Activated T-helper 9 cell treated with anti-CD3 and anti-CD28 coated beads, Interleukin-2, amount 50 U/mL, for 16 hours (primary cell): ENCODE results near the gene AIFM1.

Experiments
- DNase-seq: peaks from one replicate; pipeline ENCODE4 v3.0.0-alpha.2; 2020; ENCODE audit warnings: low read depth

Gene AIFM1

GRCh38 chrX:130170752-130171445, 5.3 kb upstream of the AIFM1 start:
- DNase-seq: peak; percentile 33

- DNase-seq: no peak
These were observed 1.4 kb upstream of the AIFM1 start for GRCh38 chrX:130167040-130167439.

GRCh38 chrX:130166503-130166777, 799 bp upstream of the AIFM1 start:
- no peak for DNase-seq

GRCh38 chrX:130165181-130165702, 399 bp downstream of the AIFM1 start:
- no peak for DNase-seq

GRCh38 chrX:130163398-130163797, 2.2 kb downstream of the AIFM1 start:
- DNase-seq: no peak

- DNase-seq: no peak
These were observed 3.4 kb downstream of the AIFM1 start for GRCh38 chrX:130162094-130162735.

- no peak for DNase-seq
These were observed 5.9 kb downstream of the AIFM1 start for GRCh38 chrX:130159776-130160175.

GRCh38 chrX:130158311-130158710, 7.3 kb downstream of the AIFM1 start:
- DNase-seq: no peak

- DNase-seq: no peak
These were observed 10.1 kb downstream of the AIFM1 start for GRCh38 chrX:130155564-130155963.

- no peak for DNase-seq
These were observed 18.0 kb downstream of the AIFM1 start for GRCh38 chrX:130147631-130148030.

- no peak for DNase-seq
These were observed 20.5 kb downstream of the AIFM1 start for GRCh38 chrX:130145123-130145522.

- DNase-seq: no peak
These were observed 21.1 kb downstream of the AIFM1 start for GRCh38 chrX:130144509-130144908.

- no peak for DNase-seq
These were observed 26.0 kb downstream of the AIFM1 start for GRCh38 chrX:130139474-130140201.

GRCh38 chrX:130136961-130137360, 28.7 kb downstream of the AIFM1 start:
- DNase-seq: no peak

GRCh38 chrX:130136496-130136895, 29.1 kb downstream of the AIFM1 start:
- DNase-seq: no peak

GRCh38 chrX:130130990-130131389, 34.7 kb downstream of the AIFM1 start:
- DNase-seq: no peak

- no peak for DNase-seq
These were observed 40.4 kb downstream of the AIFM1 start for GRCh38 chrX:130125091-130125874.

GRCh38 chrX:130124577-130124976, 41.1 kb downstream of the AIFM1 start:
- DNase-seq: no peak

- no peak for DNase-seq
These were observed 44.2 kb downstream of the AIFM1 start for GRCh38 chrX:130121505-130121800.

GRCh38 chrX:130120746-130121504, 44.7 kb downstream of the AIFM1 start:
- DNase-seq: peak; percentile 52

- DNase-seq: no peak
These were observed 45.3 kb downstream of the AIFM1 start for GRCh38 chrX:130120321-130120731.
